GM18861 (cell line): ENCODE data around the gene RIN3.

ENCODE experiments used
- ATAC-seq: cut with Tn5 transposase; IDR thresholded peaks from one replicate; pipeline ENCODE4 v1.9.1; 2021; ENCODE audit not compliant: unreplicated experiment

The RIN3 gene

DNA sequence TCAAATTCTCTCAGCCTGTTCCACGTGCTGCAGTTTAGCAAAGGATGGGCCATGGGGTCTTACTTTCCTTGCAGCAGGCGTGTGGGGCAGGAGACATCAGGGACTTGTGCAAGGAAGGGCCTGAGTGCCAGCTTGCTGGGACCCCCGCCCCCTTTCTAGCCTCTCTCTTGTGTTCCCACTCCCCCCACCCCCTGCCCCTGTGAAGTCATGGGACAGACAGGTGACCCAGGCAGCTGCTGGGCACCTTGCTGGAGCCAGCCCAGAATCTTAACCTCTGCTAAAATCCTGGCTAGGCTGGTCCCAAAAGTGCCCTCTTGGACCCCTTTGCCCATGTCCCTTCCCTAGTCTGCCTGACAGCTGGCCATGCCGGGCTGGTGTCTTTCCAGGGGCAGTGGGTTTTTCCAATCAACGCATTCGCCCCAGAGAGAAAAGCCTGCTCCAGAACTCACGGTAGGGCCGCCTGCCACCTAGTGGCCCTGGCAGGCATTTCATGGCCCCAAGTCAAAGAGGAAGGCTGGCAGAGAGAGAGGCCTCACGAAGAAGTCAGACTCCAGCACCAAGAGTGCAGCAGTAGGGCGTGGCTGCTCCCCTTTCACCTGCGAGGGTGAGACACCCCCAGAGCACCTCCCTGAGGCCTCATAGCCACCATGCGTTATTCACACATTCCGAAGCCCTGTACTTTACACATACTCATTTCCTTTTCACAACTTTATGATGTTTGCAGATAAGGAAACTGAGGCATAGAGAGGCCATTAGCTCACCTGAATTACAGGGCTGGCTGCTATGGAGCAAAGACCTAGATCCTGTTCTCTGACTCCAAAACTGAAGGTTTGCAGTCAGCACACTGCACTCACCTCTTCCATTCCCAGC is 167.4 kb downstream of the RIN3 start:
- no peak for ATAC-seq

DNA sequence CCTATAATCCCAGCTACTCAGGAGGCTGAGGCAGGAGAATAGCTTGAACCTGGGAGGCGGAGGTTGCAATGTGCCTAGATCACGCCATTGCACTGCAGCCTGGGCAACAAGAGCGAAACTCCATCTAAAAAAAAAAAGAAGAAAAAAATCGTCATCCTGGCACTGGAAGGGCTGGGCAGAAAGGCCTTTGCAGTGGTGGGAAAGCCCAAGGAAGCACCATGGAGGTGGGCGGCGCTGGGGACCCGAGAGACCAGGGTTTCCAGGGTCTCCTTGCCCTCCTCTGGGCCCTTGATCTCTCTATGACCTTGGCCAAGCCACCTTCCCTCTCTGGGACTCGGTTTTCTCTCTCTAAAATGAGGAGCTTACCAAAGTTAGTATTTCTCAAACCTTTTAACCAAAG is 169.5 kb downstream of the RIN3 start:
- ATAC-seq = no peak

DNA sequence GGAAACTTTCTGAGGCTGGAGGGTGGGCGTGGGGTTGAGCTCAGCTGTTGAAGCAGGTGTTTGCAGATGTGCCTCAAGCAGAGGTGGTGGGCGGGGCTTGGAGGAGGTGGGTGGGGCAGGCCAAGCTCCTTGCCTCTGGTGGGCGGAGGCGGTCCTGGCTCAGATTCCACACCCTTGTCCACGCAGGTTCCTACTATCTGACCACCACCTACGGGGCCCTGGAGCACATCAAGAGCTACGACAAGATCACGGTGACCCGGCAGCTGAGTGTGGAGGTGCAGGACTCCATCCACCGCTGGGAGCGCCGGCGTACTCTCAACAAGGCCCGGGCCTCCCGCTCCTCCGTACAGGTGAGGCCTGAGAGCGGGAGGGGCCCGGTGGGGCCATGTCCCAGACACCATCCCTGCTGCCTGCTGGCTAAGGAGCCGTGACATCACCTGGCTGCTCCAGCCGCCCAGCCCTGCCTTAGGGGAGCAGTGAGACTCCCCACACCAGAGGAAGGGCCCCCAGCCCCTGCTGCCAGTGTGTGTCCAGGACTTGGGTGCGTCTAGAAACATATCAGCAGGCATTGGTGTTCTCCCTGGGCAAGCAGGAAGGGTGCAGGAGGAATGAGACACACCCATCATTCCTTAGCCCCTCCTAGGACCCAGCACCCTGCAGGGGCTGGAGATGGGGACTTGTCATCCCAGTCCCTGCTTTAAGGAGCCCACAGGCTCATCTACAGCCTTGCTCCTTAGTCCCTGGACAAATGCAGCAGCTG is 171.4 kb downstream of the RIN3 start:
- ATAC-seq = no peak

DNA sequence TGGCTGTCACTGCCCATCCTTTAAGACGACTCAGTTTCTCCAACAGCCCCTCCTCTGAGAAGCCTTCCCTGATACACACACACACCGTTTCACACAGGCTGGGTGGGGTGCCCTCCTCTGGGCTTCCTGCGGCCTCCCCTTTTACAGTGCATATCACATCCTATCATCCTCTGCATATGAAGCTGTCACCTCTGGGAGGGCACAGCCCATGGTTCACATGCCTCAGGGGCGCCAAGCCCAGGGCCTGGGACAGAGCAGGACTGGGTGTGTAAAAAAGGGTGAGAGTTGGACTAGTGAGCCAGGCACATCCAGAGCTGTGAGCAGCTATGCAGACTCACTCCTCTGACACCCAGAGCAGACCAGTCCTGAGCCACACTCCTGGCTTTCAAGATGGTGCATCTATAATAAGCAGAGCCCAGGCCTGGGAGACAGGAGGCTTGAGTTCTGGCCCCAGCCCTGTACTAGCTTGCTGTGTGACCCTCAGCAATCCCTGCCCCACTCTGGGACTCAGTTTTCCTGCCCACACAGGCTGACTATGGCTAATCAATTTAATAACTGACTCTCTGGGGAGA is 172.3 kb downstream of the RIN3 start:
- ATAC-seq = no peak

DNA sequence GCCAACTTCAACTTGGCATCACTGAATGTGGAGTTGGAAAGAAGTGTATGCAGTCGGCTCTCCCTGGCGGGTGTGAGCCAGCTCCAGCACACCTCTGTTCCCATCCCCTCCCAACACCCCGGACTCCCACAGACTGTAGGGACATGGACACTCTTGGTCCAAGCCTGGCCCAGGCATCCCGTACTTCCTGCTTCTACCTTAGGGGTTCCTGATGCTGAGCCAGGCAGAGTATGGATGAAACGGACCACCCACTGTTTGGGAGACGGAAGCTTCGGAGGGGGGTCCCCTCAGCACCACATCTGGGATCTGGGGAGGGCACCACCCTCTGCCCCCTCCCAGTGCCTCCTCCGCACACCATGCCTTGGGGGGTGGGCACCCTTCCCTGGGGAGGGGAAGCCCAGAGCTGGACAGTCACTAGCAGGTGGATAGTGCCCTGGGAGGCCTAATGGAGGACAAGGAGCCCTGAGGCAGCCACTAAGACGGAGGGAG is 172.9 kb downstream of the RIN3 start:
- ATAC-seq = no peak

DNA sequence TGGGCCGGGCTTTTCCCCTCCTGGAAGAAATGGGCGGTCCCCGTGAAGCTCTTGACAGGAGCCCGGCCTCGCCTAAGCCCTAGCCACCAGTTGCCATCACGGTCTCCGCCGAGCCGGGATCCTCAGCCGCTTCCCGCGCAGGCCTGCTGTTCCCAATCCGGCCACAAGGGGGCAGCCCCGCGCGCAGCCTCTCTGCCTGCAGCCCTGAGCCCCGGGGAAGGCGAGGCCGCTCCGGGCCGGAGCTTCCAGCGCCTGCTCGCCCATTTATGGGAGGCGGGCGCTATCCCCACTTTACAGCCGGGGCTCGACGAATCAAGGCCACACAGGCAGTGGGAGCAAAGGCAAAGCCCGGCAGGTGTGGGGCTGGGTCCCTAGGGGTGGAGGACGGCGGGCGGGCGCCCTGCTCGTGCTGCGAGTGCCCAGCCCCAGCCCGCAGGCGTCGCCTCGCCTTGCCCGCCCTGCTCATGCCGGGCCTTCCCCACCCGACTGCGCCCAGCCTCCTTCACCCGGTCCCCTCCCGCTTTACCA is 173.4 kb downstream of the RIN3 start:
- peak; percentile 48 for ATAC-seq

DNA sequence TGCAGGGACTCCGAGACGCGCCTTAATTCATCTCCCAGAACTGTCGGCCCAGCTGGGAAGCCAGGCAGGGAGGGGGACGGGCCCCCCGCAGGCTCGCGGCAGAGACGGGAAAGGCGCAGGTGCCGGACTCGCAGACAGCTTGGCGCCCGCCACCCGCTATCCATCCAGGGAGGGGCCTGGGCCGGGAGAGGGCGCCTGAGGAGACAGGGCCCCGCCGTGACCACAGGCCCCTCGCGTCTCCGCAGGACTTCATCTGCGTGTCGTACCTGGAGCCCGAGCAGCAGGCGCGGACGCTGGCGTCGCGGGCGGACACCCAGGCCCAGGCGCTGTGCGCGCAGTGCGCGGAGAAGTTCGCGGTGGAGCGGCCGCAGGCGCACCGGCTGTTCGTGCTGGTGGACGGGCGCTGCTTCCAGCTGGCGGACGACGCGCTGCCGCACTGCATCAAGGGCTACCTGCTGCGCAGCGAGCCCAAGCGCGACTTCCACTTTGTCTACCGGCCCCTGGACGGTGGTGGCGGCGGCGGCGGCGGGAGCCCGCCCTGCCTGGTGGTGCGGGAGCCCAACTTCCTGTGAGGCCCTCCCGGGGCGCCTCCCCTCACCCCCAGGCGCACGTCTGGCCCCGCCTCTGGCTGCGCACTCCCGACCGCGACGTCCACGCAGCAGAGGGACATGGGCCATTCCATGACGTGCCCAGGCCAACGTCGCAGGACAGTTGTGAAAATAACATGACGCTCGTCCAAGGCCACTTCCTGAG is 174.3 kb downstream of the RIN3 start:
- ATAC-seq = no peak

DNA sequence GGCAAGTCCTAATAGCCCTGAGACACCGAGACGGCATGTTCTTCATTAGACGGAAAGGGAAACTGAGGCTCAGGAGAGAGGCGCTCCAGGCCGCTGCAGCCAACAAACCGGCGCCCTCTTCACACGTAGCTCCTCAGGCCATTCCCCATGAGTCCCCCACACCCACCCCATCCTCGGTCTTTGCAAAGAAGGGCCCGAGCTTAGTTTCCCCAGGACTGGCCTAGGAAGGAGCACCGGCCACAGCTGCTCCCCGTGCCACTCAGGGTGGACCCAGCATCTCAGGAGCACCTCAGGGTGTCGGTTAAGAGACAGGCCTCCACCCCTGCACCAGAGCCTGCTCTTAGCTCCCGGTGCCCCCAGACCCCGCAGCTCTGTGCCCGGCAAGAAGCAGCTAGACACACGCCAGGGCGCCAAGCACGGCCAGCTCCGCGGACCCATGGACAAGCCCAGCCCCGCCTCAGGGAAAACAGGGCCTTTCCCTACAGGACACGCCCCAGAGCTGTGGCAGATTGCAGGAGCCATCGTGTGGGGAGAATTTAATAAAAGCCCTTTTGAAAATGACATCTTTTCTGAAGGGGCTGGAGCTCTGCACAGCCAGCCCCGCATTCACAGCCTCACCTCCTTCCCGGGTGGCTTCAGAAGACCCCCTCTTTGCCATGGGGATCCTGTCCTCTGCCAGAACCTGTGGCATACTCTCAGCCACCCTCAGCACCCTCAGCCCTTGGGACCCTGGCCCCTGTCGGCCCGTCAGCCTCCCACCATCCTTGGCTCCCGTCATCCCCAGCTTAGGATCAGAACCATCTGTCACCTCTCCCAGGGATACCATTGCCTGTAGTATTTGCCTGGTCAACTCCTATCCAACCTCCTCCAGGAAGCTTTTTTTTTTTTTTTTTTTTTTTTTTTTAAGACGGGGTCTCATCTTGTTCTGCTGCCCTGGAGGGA is 175.1 kb downstream of the RIN3 start:
- no peak for ATAC-seq

DNA sequence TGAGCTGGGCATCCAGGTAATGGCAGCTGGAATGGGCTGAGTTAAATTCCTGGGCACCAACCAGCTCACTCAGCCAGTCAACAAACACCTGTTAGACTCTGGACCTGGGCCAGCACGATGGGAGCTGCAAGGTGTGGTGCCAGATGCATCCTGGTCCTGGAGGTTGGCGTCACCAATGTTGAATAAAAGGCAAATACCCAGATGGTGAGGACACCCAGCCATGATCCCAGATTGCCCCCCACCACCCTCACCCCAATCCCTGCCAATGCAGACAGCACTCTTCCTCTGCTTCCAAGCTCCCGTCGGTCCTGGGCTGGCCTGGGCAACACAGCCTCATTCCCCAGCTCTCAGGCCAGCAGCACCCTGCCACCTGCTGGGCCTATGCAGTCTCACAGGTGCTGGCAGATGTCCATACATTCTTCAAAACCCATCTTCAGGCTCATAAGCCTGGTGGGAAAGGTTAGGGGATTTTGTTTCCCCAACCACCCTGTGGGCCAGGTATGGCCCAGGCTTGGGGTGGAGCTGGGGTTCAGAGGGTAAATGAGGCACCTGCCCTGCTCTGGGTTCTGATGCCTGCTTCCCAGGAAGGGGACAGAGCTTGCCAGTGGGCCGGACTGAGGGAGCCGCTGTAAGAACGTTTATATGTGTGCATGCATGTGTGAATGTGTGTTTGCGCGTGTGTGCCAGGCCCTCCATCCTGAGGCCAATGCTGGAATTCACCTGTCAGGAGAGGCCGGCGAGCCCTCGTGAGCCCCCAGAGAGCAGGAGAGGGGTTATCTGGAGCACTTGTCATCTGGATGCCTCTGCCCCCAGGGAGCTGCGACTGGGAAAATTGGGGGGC is 176.8 kb downstream of the RIN3 start:
- no peak for ATAC-seq

DNA sequence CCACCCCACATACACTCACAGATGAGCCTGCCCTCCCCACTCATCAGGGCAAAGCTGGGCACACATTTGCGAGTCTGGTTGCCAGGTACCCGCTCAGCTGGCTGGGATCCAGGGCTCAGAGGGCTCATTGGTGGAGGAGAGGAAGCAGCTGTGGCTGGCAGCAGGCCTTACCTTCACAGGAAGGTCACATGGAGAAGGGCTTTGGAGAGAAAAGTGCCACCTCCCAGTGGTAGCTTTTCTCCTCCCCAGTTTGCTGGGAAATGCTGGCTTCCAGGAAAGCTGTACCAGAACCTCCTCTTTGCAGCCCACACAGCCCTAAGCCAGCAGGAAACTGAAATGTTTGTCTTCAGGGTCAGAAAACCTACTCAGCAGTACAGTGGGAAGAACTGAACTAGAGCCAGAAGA is 179.2 kb downstream of the RIN3 start:
- ATAC-seq = no peak

DNA sequence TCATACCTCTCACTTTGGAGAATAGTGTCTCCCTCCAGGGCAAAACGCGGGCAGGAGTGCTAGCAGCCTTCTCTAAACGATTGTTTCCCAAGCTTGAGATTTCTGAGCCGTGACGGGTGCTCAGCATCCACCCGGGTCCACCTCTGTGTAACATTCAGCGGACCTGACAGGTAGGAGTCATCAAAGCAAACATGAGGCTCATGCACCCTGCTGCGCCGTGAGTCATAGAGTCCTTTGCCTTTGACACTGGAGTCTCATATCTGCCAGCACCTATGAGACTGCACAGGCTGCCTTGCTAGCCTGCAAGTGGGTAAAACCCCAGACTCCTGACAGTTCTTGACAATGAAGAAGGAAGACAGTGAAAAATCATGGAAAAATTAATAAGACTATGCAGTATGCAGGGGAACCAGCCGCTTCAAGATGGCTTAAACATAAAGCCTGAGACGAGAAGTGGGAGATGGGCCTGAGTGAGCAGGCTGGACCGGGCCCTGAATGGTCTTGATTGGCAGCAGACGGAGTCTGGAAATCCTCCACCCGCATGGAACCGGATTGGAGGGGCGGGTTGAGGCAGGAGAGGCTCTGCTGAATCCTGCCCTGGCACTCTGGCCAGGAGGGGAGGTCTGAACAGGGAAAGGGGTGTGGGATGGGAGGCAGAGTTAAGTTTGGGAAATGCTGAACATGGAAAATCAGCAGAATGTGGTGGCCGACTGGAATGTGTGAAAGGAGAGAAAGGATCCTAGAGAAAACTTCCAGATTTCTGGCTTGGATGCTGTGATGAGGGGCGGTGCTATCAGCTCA is 180.6 kb downstream of the RIN3 start:
- no peak for ATAC-seq

DNA sequence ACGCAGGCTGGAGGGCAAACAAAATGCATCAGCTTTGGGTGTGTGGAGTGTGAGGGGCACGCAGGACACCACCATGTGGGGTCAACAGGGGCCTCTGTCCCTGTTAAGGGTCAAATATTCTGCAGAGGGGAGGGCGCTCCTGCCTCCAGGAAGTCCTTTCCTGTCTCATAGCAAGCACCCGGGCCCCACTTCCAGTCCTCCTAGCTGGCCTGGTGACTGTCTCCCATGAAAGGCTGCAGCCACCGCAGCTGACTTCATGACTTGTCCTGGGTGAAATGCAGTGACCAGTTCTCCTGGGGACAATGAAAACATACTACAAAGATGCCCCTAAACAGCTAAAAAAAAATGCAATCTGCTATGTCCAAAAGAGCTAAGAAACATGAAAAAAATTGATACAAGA is 181.2 kb downstream of the RIN3 start:
- no peak for ATAC-seq

DNA sequence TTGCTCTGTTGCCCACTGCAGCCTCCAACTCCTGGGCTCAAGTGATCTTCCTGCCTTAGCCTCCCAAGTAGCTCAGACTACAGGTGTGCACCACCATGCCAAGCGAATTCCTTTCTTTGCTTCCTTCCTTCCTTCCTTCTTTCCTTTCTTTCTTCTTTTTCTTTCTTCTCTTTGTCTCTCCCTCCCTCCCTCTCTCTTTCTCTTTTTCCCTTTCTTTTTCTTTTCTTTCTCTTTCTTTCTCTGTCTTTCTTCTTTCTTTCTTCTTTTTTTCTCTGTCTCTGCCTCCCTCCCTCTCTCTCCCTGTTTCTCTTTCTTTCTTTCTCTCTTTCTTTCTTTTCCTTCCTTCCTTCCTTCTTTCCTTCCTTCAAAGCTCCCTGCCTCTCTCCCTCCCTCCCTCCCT is 182.0 kb downstream of the RIN3 start:
- ATAC-seq = no peak

DNA sequence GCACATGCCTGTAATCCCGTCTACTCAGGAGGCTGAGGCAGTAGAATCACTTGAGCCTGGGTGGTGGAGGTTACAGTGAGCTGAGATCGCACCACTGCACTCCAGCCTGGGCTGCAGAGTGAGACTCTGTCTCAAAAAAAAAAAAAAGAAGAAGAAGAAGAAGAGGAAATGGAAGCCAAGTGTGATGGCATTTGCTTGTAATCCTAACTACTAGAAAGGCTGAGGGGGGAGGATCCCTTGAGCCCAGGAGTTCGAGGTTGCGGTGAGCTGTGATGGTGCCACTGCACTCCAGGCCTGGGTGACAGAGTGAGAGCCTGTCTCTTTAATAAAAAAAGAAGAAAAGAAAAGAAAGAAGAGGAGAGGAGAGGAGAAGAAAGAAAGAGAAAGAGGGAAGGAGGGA is 182.8 kb downstream of the RIN3 start:
- no peak for ATAC-seq

DNA sequence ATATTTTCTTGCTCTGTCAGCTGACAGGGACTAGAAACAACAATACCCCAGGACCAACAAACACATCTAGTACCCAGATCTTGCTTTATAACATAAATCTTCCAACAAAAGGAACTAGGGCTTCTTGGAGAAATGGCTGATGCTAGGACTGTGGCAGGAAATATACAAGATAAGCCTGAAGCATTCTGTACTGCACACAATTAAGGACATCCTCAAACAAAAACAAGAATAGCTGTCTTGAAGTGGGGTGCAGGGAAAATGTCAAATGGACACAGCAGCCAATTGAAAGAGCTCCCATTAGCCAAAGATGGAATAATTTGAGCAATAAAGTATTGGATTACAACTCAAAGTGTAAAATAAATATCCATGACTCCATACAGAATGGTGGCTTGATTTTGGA is 184.8 kb downstream of the RIN3 start:
- no peak for ATAC-seq

DNA sequence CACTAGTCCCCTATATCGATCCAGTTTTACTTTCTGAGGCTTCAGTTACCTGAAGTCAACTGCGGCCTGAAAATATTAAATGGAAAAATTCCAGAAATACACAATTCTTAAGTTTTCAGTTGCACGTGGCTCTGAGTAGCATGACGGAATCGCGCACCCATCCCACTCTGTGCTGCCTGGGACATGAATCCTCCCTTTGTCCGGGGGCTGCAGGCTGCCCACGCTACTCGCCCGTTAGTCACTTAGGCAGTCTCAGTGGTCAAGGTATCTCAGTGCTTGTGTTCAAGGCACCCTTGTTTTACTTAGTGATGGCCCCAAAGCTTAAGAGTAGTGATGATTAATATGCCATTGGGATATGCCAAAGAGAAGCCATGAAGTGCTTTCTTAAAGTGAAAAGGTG is 188.2 kb downstream of the RIN3 start:
- no peak for ATAC-seq

DNA sequence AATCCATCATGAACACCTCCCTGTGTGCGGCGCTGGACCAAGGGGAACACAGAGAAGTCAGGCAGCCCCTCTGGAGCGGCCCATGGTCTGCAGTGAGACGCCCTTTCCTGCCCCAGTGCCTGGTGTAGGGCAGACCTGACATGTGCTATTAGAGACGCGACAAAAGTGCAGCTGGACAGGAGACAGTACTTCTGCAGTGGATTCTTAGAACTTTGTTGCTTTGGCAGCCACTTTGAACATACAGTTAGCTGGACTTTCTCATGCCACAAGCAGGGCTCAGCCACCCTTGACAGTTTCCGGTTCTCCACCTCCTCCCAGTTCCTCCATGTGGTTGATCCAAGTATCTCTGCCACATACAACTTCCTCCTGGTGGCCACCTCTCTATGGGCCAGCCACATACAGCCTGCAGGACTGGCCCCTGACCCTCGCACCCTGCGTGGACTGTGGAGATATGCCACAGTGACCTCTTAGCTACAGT is 188.9 kb downstream of the RIN3 start:
- no peak for ATAC-seq

DNA sequence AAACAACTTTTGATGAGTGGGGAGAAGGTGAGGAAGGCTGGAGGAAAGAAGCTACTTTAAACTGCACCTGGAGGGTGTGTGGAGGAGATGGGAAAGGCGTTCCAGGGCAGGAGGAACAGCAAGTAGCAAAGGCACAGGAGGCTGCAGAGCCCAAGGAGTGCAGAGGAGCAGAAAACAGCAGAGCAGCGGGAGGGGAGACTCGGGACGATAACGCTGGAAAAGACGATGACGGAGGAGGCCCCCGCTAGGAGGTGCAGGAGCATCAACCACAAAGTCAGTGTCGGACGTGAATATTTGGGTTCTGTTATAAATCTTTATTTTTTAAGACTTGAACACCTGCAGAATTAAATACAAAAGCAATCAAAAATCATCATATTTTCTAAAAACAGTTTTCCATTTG is 189.9 kb downstream of the RIN3 start:
- ATAC-seq = no peak
